ENCODE results near the gene MAST3.

- TF ChIP-seq EZH2 (conservative IDR thresholded peaks at IDR 0.05; ENCODE audit: low read depth, low read length) (no peak), ZNF367 (CRISPR knock-in tag; IDR thresholded peaks at IDR 0.05; ENCODE audit: borderline replicate concordance) (no peak), ZNF224 (CRISPR knock-in tag; IDR thresholded peaks at IDR 0.05) (no peak), SIN3A (IDR thresholded peaks at IDR 0.05; ENCODE audit: borderline replicate concordance, low read depth, low read length) (no peak)
These were observed 42.9 kb downstream of the MAST3 start for GRCh38 chr19:18140473-18140872.

Data from HepG2 (cell line).